NCI-H1694 treated with DMSO at 0.1 percent for 48 hours (cell line): Measurements from ENCODE around the gene USP4.
"Not testable (repeated sequence)": the region's sequence is repeated elsewhere in the genome, so short reads cannot be mapped to it uniquely, and the experiment has no call there.

Source experiments
- DNase-seq: peaks from one replicate; lab custom pipeline; 2025; lab: John Stamatoyannopoulos, UW

USP4 gene, protein sequence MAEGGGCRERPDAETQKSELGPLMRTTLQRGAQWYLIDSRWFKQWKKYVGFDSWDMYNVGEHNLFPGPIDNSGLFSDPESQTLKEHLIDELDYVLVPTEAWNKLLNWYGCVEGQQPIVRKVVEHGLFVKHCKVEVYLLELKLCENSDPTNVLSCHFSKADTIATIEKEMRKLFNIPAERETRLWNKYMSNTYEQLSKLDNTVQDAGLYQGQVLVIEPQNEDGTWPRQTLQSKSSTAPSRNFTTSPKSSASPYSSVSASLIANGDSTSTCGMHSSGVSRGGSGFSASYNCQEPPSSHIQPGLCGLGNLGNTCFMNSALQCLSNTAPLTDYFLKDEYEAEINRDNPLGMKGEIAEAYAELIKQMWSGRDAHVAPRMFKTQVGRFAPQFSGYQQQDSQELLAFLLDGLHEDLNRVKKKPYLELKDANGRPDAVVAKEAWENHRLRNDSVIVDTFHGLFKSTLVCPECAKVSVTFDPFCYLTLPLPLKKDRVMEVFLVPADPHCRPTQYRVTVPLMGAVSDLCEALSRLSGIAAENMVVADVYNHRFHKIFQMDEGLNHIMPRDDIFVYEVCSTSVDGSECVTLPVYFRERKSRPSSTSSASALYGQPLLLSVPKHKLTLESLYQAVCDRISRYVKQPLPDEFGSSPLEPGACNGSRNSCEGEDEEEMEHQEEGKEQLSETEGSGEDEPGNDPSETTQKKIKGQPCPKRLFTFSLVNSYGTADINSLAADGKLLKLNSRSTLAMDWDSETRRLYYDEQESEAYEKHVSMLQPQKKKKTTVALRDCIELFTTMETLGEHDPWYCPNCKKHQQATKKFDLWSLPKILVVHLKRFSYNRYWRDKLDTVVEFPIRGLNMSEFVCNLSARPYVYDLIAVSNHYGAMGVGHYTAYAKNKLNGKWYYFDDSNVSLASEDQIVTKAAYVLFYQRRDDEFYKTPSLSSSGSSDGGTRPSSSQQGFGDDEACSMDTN

DNA sequence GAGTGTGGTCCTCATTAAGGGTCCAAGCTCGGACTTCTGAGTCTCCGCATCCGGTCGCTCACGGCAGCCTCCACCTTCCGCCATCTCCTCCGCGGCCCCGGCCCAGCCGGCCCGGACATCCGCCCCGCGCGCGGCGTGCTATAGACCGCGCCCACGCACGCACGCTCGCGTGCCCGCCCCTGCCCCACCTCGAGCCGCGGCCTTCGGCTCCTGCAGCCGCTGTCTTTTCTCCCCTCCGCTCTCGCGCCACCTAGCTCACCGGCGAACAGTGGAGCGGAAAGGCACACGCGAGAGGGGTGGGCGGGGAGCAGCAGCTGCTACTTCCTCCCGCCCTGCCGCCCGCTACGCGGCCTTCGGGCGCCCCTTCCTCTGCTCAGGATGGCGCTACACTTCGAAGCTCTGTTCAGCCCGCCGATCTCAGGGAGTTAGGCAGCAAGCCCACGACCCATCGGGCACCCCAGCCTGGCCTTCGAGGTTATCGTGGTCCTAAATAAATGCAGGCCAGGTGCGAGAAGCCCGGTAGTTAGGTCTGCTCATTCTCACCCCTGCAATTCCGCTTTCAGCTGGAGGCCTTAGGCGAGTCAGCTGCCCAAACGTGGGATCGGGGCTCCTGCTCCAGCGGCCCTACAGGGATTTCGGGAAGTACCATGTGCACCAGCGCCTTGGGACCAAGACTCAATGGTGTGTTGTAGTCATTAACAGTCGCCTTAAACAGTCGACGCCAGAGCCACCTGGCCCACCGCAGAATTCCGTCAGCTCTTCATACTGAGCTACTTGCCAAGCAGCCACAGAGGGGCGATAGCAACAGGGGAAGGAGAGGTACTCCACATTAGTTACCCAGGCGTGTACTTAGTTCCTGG lies at the start of gene USP4:
Gene USP4 (minus strand): TSS at position 113 of the 860 bp plus-strand sequence. CDS start 29 bp downstream, at position 84.
- DNase-seq, result peak; percentile 57

- no peak for DNase-seq
Measured at GRCh38 chr3:49389297-49389696, 49.4 kb upstream of the USP4 start.

DNA sequence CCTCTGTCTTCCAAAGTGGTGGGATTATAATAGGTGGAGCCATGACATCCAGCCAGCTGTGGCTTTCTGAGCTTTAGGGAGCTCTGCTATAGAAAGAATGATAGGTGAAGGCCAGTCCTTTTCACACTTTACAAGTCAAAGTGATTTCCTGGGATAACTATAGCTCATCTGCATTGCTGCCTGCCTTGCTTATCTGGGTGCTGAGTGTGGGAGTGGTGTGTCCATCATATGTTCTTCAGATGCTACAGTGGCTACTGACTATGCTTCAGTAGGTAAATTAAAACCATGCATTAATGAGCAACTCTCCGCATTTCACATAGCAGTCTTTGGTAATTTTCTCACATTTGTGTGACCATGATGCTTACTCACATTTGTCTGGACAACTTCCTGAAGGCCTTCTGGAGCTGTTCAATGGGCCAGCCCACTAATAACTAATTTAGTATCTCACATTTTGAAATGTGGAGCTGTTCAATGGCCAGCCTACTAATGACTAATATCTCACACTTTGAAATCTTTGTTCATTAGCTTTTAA lies 48.5 kb upstream of the USP4 start:
- no peak for DNase-seq

GRCh38 chr3:49387721-49388120 lies 47.9 kb upstream of the USP4 start:
- no peak for DNase-seq

GRCh38 chr3:49386056-49386756 lies 46.4 kb upstream of the USP4 start:
- no peak for DNase-seq

GRCh38 chr3:49385617-49386016 lies 45.8 kb upstream of the USP4 start:
- no peak for DNase-seq

DNA sequence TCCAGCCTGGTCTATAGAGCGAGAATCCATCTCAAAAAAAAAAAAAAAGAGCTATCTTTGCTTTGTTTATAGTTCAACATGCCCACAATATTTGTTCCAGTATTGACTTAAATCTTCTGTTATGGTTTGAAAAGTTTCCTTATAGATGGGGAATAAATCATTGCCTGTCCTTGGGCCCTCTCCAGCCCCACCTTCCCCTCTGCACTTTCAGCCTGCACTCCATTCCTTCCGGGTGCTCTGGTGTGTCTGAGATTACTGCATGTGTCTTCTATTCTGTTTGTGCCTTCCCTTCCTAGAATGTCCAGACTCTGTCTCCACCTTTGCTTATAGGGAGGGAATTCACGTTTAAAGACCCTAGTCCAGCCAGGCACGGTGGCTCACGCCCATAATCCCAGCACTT lies 43.5 kb upstream of the USP4 start:
- no peak for DNase-seq

GRCh38 chr3:49378249-49378895 lies 38.5 kb upstream of the USP4 start:
- no peak for DNase-seq

DNA sequence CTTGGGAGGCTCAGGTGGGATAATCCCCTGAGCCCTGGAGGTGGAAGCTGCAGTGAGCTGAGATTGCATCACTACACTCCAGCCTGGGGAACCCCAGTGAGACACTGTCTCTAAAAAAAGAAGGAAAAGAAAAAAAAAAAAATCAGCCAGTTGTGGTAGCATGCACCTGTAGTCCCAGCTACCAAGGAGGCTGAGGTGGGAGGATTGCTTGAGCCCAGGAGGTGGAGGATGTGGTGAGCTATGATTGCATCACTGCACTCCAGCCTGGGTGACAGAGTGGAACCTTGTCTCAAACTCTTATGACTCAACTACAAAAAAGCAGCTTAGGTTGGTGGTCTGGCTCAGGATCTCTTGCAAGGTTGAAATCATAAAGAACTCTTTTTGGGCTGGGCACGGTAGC lies 37.6 kb upstream of the USP4 start:
- DNase-seq, result no peak

- DNase-seq, result no peak
Measured at GRCh38 chr3:49371946-49372345, 32.1 kb upstream of the USP4 start.

GRCh38 chr3:49370585-49371290 lies 30.9 kb upstream of the USP4 start:
- DNase-seq, result no peak

- DNase-seq, result no peak
Measured at GRCh38 chr3:49362561-49362960, 22.7 kb upstream of the USP4 start.

- no peak for DNase-seq
Measured at GRCh38 chr3:49359623-49360022, 19.8 kb upstream of the USP4 start.

GRCh38 chr3:49358884-49359225 lies 19.0 kb upstream of the USP4 start:
- no peak for DNase-seq

GRCh38 chr3:49358217-49358883 lies 18.5 kb upstream of the USP4 start, which contains the start of gene GPX1:
Gene GPX1 (minus strand): TSS chr3:49358353. CDS start chr3:49358278, 75 bp downstream.
- DNase-seq, result peak; percentile 59

DNA sequence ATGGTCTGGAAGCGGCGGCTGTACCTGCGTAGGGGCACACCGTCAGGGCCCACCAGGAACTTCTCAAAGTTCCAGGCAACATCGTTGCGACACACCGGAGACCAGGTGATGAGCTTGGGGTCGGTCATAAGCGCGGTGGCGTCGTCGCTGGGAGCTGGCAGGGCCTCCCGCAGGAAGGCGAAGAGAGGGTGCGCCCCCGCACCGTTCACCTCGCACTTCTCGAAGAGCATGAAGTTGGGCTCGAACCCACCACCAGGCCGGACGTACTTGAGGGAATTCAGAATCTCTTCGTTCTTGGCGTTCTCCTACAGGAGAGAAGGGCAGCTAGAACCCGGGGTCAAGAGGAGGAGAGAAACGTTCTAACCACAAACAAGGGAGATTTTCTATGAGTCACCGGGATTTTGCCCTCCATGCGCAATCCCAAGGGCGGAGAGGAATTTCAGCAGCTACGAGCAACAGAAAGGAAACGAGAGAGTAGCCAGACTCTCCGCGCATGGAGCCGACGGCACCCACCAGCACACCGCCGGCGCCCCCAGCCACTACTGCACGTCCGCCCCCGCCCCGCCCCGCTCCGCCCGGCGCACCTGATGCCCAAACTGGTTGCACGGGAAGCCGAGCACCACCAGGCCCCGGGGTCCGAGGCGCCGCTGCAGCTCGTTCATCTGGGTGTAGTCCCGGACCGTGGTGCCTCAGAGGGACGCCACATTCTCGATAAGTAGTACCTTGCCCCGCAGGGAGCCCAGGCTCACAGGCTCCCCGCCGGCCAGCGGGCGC lies 17.8 kb upstream of the USP4 start:
- not testable (repeated sequence) for DNase-seq

- DNase-seq, result not testable (repeated sequence)
Measured at GRCh38 chr3:49357095-49357442, 17.2 kb upstream of the USP4 start.

DNA sequence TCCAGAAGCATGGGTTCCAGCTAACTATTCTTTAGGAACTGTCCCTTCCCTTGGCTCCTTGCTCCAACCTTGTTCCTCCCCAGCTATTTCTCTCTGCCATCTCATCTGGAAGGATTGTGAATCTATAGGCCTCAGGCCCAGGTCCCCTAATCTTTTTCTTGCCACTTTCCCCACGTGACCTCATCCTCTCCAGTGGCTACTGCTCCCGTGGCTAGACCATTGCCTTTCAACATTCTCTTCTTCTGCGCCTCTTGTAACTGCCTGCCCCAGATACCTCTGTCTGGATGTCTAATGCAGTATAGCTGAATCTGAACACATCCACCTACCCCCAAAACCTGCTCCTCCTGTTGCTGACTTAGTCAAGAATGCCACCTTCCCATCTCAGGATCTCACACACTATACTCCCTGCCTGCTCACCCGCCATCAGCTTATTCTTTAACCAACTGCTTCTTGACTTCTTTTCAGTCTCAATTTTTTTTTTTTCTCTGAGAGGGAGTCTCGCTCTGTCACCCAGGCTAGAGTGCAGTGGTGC lies 13.1 kb upstream of the USP4 start:
- no peak for DNase-seq
